Measurements from ENCODE around the gene MBLAC2. TPM values are rescaled to one million over a fixed set of nuclear protein-coding genes. Genes with fewer than 3 reads are reported as not detected.

Gene MBLAC2
- total and polyA plus RNA-seq, 5 donors from 2014 or later, result 2.0 to 5.4 (median 4.2) TPM

DNA sequence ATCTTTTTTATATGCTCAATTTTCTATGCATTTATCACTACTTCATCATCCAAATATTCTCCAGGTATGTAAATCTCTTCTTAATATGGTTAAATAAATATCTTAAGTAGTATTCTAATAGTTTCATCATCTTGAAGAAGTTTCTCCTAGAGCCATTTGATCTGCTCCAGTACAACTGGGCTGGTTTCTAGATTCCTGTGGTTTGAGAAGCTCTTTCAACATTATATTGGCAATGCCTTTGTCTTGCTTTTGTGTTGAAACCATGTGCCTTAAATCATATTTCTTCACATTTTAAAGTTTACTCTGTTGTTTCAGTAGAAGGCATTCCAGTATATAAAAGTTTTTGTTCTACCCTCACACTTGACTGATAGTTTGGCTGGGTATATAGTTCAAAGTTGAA is 27.6 kb downstream of the MBLAC2 start:
- ATAC-seq (ENCODE audit: low read depth in 2 of 2) (no peak), DNase-seq (no peak)
- Mint-ChIP-seq H3K27ac (no peak overlapping the region), H3K9me3 (no peaks in the 10 kb centered on the region), H3K4me3 (no peak overlapping the region), H3K36me3 (no peaks in the 10 kb centered on the region), H3K27me3 (peaks cover 17% of the 10 kb centered on the region), H3K4me1 (no peaks in the 10 kb centered on the region)
- no peak overlapping the region for H3K4me3 ChIP-seq (ENCODE audit: low read depth, low read length)
- H3K27me3 ChIP-seq (ENCODE audit: control insufficient read depth, insufficient read depth, low read length), result no peaks in the 10 kb centered on the region
- no peaks in the 10 kb centered on the region for H3K9me3 ChIP-seq (ENCODE audit: control insufficient read depth in 2 of 2, low read length in 2 of 2)
- H3K36me3 ChIP-seq (ENCODE audit: control insufficient read depth, insufficient read depth, low read length), result no peaks in the 10 kb centered on the region
- no peak overlapping the region for H3K27ac ChIP-seq (ENCODE audit: insufficient read depth, low read length, poor library complexity, severe bottlenecking)
- H3K4me1 ChIP-seq (ENCODE audit: control insufficient read depth, insufficient read depth, low read length, poor library complexity, severe bottlenecking), result no peaks in the 10 kb centered on the region

DNA sequence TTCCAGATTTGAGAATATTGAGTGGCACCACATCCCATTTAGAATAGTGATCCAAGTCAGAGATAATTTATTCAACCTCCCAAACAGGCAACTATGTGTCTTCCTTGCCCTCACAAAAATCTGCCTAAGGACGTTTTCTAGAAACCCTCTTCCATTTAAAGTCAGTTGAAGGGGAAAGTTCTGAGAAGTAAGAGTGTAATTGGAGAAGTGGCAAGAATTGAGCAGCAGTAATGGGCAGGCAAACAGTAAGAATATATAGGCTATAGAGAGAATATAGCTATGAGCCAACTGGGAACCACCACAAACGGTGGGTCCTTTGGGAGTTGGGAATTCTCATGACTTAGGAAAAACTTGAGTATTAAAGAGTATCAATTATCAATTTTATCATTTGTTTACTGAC is 33.9 kb downstream of the MBLAC2 start:
- Mint-ChIP-seq H3K36me3 (no peaks in the 10 kb centered on the region), H3K4me1 (peaks cover 4 to 12% (median 9%) of the 10 kb centered on the region in 4 donors), H3K27me3 (peaks cover 25% of the 10 kb centered on the region), H3K4me3 (peak overlapping the region in 1 of 4 donors; percentile 83), H3K27ac (no peak overlapping the region), H3K9me3 (no peaks in the 10 kb centered on the region)
- DNase-seq (no peak), ATAC-seq (ENCODE audit: low read depth in 2 of 2) (no peak)
- Histone ChIP-seq H3K27me3 (ENCODE audit: control insufficient read depth, insufficient read depth, low read length) (no peaks in the 10 kb centered on the region), H3K36me3 (ENCODE audit: control insufficient read depth, insufficient read depth, low read length) (no peaks in the 10 kb centered on the region), H3K27ac (ENCODE audit: insufficient read depth, low read length, poor library complexity, severe bottlenecking) (no peak overlapping the region), H3K4me3 (ENCODE audit: low read depth, low read length) (no peak overlapping the region), H3K9me3 (ENCODE audit: control insufficient read depth in 2 of 2, low read length in 2 of 2) (no peaks in the 10 kb centered on the region), H3K4me1 (ENCODE audit: control insufficient read depth, insufficient read depth, low read length, poor library complexity, severe bottlenecking) (peaks cover 5% of the 10 kb centered on the region)

DNA sequence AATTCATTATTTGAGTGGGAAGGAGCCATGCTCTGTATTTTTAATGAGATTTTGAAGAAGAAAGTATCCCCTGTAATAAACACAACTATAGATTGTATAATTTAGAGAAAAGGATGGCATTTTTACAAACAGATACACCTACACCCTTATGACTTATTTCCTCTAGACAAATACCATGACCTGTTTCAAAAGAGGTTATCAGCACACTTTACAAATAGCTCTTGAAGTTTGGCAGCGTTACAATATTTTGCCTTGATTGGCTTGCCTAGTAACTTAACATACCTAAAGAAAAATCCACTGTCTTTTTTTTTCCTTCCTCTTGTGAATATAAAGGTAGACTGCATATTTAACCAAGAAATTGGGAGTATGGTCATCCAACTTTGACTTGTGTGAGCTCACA is 36.5 kb downstream of the MBLAC2 start:
- Mint-ChIP-seq H3K4me1 (peaks cover 4 to 12% (median 9%) of the 10 kb centered on the region in 4 donors), H3K4me3 (no peak overlapping the region), H3K36me3 (no peaks in the 10 kb centered on the region), H3K9me3 (no peaks in the 10 kb centered on the region), H3K27ac (no peak overlapping the region), H3K27me3 (peaks cover 18% of the 10 kb centered on the region)
- no peak overlapping the region for H3K27ac ChIP-seq (ENCODE audit: insufficient read depth, low read length, poor library complexity, severe bottlenecking)
- no peaks in the 10 kb centered on the region for H3K9me3 ChIP-seq (ENCODE audit: control insufficient read depth in 2 of 2, low read length in 2 of 2)
- no peaks in the 10 kb centered on the region for H3K36me3 ChIP-seq (ENCODE audit: control insufficient read depth, insufficient read depth, low read length)
- no peak for ATAC-seq (ENCODE audit: low read depth in 2 of 2)
- H3K4me3 ChIP-seq (ENCODE audit: low read depth, low read length), result no peak overlapping the region
- DNase-seq, result no peak
- H3K4me1 ChIP-seq (ENCODE audit: control insufficient read depth, insufficient read depth, low read length, poor library complexity, severe bottlenecking), result peaks cover 5% of the 10 kb centered on the region
- no peaks in the 10 kb centered on the region for H3K27me3 ChIP-seq (ENCODE audit: control insufficient read depth, insufficient read depth, low read length)

DNA sequence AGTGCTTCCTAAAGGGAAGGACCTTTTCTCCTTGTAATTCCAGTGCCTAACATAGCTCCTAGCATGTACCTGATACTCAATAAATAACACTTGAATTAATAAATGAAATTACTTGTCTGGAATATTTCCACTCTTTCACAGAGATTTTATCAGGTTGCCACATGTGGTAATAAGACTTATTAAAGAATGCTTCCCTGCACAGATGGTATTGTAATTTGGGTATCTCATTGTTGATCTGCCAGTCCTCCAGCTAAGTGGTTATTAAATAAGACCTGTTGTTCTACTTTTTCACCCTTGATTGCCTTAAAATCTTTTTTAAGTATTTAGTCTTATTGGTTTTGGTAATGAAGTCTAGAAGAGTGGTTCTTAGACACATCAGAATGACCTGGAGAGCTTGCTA is 36.9 kb downstream of the MBLAC2 start:
- Mint-ChIP-seq H3K9me3 (no peaks in the 10 kb centered on the region), H3K4me1 (peaks cover 4 to 12% (median 9%) of the 10 kb centered on the region in 4 donors), H3K36me3 (no peaks in the 10 kb centered on the region), H3K27me3 (peaks cover 18% of the 10 kb centered on the region), H3K4me3 (no peak overlapping the region), H3K27ac (no peak overlapping the region)
- DNase-seq, result no peak
- no peak for ATAC-seq (ENCODE audit: low read depth in 2 of 2)
- Histone ChIP-seq H3K36me3 (ENCODE audit: control insufficient read depth, insufficient read depth, low read length) (no peaks in the 10 kb centered on the region), H3K27ac (ENCODE audit: insufficient read depth, low read length, poor library complexity, severe bottlenecking) (no peak overlapping the region), H3K4me1 (ENCODE audit: control insufficient read depth, insufficient read depth, low read length, poor library complexity, severe bottlenecking) (peaks cover 5% of the 10 kb centered on the region), H3K9me3 (ENCODE audit: control insufficient read depth in 2 of 2, low read length in 2 of 2) (no peaks in the 10 kb centered on the region), H3K27me3 (ENCODE audit: control insufficient read depth, insufficient read depth, low read length) (no peaks in the 10 kb centered on the region), H3K4me3 (ENCODE audit: low read depth, low read length) (no peak overlapping the region)

GRCh38 chr5:90434116-90434714 is 40.4 kb downstream of the MBLAC2 start:
- no peaks in the 10 kb centered on the region for H3K36me3 ChIP-seq (ENCODE audit: control insufficient read depth, insufficient read depth, low read length)
- Mint-ChIP-seq H3K9me3 (no peaks in the 10 kb centered on the region), H3K4me1 (no peaks in the 10 kb centered on the region), H3K4me3 (no peak overlapping the region), H3K27me3 (peaks cover 18% of the 10 kb centered on the region), H3K27ac (no peak overlapping the region), H3K36me3 (no peaks in the 10 kb centered on the region)
- no peak overlapping the region for H3K27ac ChIP-seq (ENCODE audit: insufficient read depth, low read length, poor library complexity, severe bottlenecking)
- H3K4me3 ChIP-seq (ENCODE audit: low read depth, low read length), result no peak overlapping the region
- no peaks in the 10 kb centered on the region for H3K4me1 ChIP-seq (ENCODE audit: control insufficient read depth, insufficient read depth, low read length, poor library complexity, severe bottlenecking)
- H3K9me3 ChIP-seq (ENCODE audit: control insufficient read depth in 2 of 2, low read length in 2 of 2), result no peaks in the 10 kb centered on the region
- H3K27me3 ChIP-seq (ENCODE audit: control insufficient read depth, insufficient read depth, low read length), result peaks cover 2% of the 10 kb centered on the region
- DNase-seq (peak; percentile 23 to 54 (median 25)), ATAC-seq (ENCODE audit: low read depth in 2 of 2) (peak in 1 of 2 donors; percentile 58)

GRCh38 chr5:90424245-90424644 is 50.3 kb downstream of the MBLAC2 start:
- H3K4me1 ChIP-seq (ENCODE audit: control insufficient read depth, insufficient read depth, low read length, poor library complexity, severe bottlenecking), result no peaks in the 10 kb centered on the region
- H3K27me3 ChIP-seq (ENCODE audit: control insufficient read depth, insufficient read depth, low read length), result peaks cover 8% of the 10 kb centered on the region
- Mint-ChIP-seq H3K36me3 (no peaks in the 10 kb centered on the region), H3K4me1 (no peaks in the 10 kb centered on the region), H3K27ac (no peak overlapping the region), H3K27me3 (peaks cover 77% of the 10 kb centered on the region), H3K4me3 (no peak overlapping the region), H3K9me3 (peaks cover 0 to 1% (median 0%) of the 10 kb centered on the region in 7 donors)
- no peaks in the 10 kb centered on the region for H3K9me3 ChIP-seq (ENCODE audit: control insufficient read depth in 2 of 2, low read length in 2 of 2)
- H3K36me3 ChIP-seq (ENCODE audit: control insufficient read depth, insufficient read depth, low read length), result no peaks in the 10 kb centered on the region
- ATAC-seq (ENCODE audit: low read depth in 2 of 2), result no peak
- no peak overlapping the region for H3K27ac ChIP-seq (ENCODE audit: insufficient read depth, low read length, poor library complexity, severe bottlenecking)
- H3K4me3 ChIP-seq (ENCODE audit: low read depth, low read length), result no peak overlapping the region
- DNase-seq, result no peak

DNA sequence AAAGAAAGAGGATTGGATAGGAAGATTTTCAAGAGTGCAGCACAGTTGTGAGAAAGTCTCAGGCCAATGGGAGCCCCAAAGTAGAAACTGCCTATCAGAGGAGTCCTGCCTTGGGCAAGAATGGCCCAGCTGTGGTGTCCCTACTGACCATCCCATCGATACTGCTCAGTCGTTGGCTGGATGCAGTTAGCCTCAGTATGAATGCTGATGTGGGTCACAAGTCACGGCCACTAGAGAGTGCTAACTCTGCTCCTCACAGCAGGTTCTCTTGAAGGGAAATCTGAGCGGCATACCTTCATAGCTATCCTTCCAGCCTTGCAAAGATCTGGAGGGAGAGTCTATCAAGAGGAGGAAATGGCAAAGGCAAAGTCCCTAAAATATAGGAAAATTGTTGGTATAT is 53.4 kb downstream of the MBLAC2 start:
- H3K4me3 Mint-ChIP-seq, result no peak overlapping the region
- no peaks in the 10 kb centered on the region for H3K36me3 ChIP-seq (ENCODE audit: control insufficient read depth, insufficient read depth, low read length)
- no peaks in the 10 kb centered on the region for H3K36me3 Mint-ChIP-seq
- DNase-seq, result no peak
- peaks cover 0 to 1% (median 0%) of the 10 kb centered on the region in 7 donors for H3K9me3 Mint-ChIP-seq
- H3K27ac ChIP-seq (ENCODE audit: insufficient read depth, low read length, poor library complexity, severe bottlenecking), result no peak overlapping the region
- no peaks in the 10 kb centered on the region for H3K4me1 ChIP-seq (ENCODE audit: control insufficient read depth, insufficient read depth, low read length, poor library complexity, severe bottlenecking)
- no peak for ATAC-seq (ENCODE audit: low read depth in 2 of 2)
- no peaks in the 10 kb centered on the region for H3K9me3 ChIP-seq (ENCODE audit: control insufficient read depth in 2 of 2, low read length in 2 of 2)
- H3K27me3 Mint-ChIP-seq, result peaks cover 63% of the 10 kb centered on the region
- H3K4me1 Mint-ChIP-seq, result no peaks in the 10 kb centered on the region
- H3K4me3 ChIP-seq (ENCODE audit: low read depth, low read length), result no peak overlapping the region
- H3K27me3 ChIP-seq (ENCODE audit: control insufficient read depth, insufficient read depth, low read length), result peaks cover 6% of the 10 kb centered on the region
- no peak overlapping the region for H3K27ac Mint-ChIP-seq

GRCh38 chr5:90418214-90418613 is 56.4 kb downstream of the MBLAC2 start:
- H3K9me3 ChIP-seq (ENCODE audit: control insufficient read depth in 2 of 2, low read length in 2 of 2), result no peaks in the 10 kb centered on the region
- H3K4me3 ChIP-seq (ENCODE audit: low read depth, low read length), result no peak overlapping the region
- Mint-ChIP-seq H3K27me3 (peaks cover 41% of the 10 kb centered on the region), H3K27ac (no peak overlapping the region), H3K36me3 (no peaks in the 10 kb centered on the region), H3K4me3 (no peak overlapping the region), H3K9me3 (peaks cover 0 to 4% (median 0%) of the 10 kb centered on the region in 7 donors), H3K4me1 (no peaks in the 10 kb centered on the region)
- no peaks in the 10 kb centered on the region for H3K4me1 ChIP-seq (ENCODE audit: control insufficient read depth, insufficient read depth, low read length, poor library complexity, severe bottlenecking)
- peaks cover 6% of the 10 kb centered on the region for H3K27me3 ChIP-seq (ENCODE audit: control insufficient read depth, insufficient read depth, low read length)
- DNase-seq (no peak), ATAC-seq (ENCODE audit: low read depth in 2 of 2) (no peak)
- H3K36me3 ChIP-seq (ENCODE audit: control insufficient read depth, insufficient read depth, low read length), result no peaks in the 10 kb centered on the region
- H3K27ac ChIP-seq (ENCODE audit: insufficient read depth, low read length, poor library complexity, severe bottlenecking), result no peak overlapping the region
